ENCODE data around the gene MAPRE2.

MAPRE2 gene

DNA sequence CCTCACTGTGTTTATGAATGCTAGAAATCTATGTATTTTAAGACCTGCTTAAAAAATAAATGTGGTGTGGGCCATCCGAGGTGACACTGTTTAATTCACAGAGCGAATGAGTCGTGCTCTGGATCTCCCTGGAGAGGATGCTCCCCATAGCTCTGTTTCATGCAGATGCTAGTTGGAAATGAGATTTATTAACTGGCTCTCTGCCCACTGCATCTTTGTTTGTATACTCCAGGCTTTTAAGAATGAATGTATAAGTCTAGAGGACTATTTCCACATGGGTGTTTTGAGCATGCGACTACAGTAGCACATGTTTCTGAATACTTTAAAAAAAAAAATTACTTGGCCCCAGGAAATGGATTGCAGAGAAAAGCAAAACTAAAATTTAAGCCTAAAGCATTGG lies 3.9 kb downstream of the MAPRE2 start:
- TF ChIP-seq, protein P1, sequence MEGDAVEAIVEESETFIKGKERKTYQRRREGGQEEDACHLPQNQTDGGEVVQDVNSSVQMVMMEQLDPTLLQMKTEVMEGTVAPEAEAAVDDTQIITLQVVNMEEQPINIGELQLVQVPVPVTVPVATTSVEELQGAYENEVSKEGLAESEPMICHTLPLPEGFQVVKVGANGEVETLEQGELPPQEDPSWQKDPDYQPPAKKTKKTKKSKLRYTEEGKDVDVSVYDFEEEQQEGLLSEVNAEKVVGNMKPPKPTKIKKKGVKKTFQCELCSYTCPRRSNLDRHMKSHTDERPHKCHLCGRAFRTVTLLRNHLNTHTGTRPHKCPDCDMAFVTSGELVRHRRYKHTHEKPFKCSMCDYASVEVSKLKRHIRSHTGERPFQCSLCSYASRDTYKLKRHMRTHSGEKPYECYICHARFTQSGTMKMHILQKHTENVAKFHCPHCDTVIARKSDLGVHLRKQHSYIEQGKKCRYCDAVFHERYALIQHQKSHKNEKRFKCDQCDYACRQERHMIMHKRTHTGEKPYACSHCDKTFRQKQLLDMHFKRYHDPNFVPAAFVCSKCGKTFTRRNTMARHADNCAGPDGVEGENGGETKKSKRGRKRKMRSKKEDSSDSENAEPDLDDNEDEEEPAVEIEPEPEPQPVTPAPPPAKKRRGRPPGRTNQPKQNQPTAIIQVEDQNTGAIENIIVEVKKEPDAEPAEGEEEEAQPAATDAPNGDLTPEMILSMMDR (IDR thresholded peaks at IDR 0.05; ENCODE audit: borderline replicate concordance, insufficient read depth, low read depth, low read length) = no peak
- H3K4me3 ChIP-seq (ENCODE audit: low read depth, low read length) = no peak overlapping the region

DNA sequence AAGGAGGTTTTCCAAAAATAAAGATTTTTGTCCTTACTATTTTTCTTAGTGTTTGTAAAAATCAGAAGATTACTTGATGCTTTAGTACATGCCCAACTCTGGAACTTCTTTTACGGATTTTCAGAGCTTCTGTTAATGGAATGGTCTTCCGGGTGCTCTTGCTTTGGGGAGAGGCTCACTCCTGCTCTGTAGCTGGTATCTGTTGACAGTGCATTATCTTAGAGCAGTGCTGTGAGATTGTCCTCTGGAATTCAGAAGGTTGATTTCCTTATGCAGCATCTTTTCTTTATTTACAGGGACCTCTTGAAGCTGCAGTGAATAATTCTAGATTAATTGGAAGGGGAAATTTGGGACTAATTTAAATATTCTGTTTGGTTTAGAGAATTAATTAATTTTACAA lies 4.6 kb downstream of the MAPRE2 start:
- TF ChIP-seq, protein P1 (IDR thresholded peaks at IDR 0.05; ENCODE audit: borderline replicate concordance, insufficient read depth, low read depth, low read length) = no peak

DNA sequence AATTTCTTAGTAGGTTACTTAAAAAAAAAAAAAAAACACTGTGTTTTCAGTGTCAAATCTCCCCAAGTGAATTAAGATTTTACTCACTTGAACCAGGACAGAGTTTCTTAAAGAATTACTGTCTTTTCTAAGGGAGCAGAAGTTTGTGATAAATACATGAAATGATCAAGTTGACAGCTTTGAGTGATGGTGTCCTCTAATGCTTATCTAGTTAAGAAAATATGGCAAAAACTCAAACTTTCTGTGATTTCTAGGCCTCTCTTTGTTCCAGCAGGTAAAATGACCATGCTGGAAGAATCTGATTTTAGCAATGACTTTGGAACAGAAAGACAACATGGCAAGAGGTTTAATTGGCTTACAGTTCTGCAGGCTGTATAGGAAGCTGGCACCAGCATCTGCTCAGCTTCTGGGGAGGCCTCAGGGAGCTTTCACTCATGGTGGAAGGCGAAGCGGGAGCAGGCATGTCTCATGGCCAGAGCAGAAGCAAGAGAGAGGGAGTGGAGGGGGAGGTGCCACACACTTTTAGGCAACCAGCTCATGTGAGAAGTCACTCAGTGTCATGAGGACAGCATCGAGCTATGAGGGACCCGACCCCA lies 6.6 kb downstream of the MAPRE2 start:
- TF ChIP-seq, protein P1 (IDR thresholded peaks at IDR 0.05; ENCODE audit: borderline replicate concordance, insufficient read depth, low read depth, low read length) = no peak
- H3K4me3 ChIP-seq (ENCODE audit: low read depth, low read length) = no peak overlapping the region

More for the DNA sequence above, 4.6 kb downstream of the MAPRE2 start:
- peak overlapping the region; percentile 15 for H3K4me3 ChIP-seq (ENCODE audit: low read depth, low read length)

DNA sequence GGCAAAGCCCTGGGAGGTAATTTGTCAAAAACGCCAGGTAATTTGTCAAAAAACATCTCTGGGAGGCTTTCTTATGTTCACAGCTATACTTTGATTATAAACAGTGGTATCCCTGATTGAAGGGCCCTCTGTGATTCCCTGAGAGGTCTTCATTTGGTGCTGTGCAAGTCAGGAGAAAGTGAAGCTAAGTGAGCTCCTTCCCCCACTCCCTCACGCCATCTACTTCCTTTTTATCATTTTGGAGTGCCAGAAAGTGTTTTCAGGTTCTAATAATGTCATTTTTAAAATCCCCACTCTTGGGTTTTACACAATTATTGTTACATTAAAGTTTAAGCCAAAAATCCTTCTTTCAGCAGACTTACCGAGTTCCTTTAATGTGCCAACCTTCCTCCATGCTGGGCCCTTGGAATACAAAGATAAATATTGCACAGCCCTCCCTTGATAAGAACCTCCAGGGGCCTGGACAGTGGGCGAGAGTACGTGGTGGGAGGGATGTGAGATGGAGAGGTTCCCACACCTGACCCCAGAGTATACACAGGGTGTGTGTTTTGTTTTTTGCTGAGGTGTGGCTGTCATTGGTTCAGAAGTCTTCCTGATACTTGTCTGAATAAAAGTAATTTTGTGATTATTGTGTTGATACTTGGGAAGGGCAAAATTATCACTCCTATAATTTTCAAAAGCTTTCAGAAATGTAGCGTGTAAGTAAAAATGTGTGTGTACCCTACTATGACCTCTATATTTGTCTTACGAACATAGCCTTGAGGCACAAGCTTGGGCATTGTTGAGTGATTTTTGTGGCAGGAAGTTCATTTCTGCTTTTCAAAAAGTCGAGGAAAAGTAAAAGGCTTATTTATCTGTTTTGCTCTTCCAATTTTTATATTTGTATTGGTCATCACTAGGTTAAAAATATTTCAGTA lies 8.2 kb downstream of the MAPRE2 start:
- peak overlapping the region; percentile 2 for H3K4me3 ChIP-seq (ENCODE audit: low read depth, low read length)
- TF ChIP-seq, protein P1 (IDR thresholded peaks at IDR 0.05; ENCODE audit: borderline replicate concordance, insufficient read depth, low read depth, low read length) = no peak

DNA sequence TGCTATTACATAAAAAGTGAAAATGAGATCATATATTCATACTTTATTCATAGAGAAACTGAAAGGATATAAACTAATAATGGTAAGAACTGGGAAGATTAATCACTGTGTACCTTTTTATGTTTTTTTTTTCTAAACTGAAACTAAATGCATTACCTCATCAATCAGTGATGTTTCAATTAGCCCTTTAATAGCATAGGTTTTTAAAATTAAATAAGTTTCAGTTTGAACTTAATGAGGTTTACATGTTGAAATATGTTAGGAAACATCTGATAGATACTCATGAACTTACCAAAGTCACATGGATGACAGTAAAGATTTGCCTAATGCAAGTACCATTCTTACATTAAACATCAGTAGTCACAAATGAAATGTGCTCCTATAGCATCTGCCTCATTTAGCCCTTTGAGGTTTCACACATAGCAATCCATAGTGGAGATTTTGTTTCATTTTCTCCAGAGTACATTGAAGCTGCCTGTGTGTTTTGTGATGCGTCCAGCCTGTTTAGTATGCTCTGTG lies 8.9 kb downstream of the MAPRE2 start:
- TF ChIP-seq, protein P1 (IDR thresholded peaks at IDR 0.05; ENCODE audit: borderline replicate concordance, insufficient read depth, low read depth, low read length) = no peak
- H3K4me3 ChIP-seq (ENCODE audit: low read depth, low read length) = no peak overlapping the region

- TF ChIP-seq, protein P1 (IDR thresholded peaks at IDR 0.05; ENCODE audit: borderline replicate concordance, insufficient read depth, low read depth, low read length) = no peak
- H3K4me3 ChIP-seq (ENCODE audit: low read depth, low read length) = no peak overlapping the region
Measured at GRCh38 chr18:35050705-35051195, 9.5 kb downstream of the MAPRE2 start.

Data from GM12875 (cell line).